Immature natural killer cell (primary cell): ENCODE measurements around the gene PTGR3. TPM values are rescaled to one million over a fixed set of nuclear protein-coding genes. Genes with fewer than 3 reads are reported as not detected.
A peak's percentile ranks its signal among the peaks of the same experiment; 100 is the strongest.

ENCODE experiments used
- DNase-seq, 3 donors: peaks; one replicate each; pipeline ENCODE4 v3.0.0; 2022; ENCODE audit warnings: mixed read lengths in 1 of 3
- H3K27ac Mint-ChIP-seq, 6 donors: one replicate each; pipeline ENCODE4 v1.8.0; 2020; ENCODE audit warnings: mixed read lengths in 6 of 6, mild to moderate bottlenecking in 5 of 6, inconsistent platforms in 4 of 6, moderate library complexity in 3 of 6
- H3K27me3 Mint-ChIP-seq, 3 donors: one replicate each; pipeline ENCODE4 v1.8.0; 2020 to 2021; ENCODE audit warnings: low read depth in 3 of 3, mild to moderate bottlenecking in 3 of 3, mixed read lengths in 3 of 3, moderate library complexity in 3 of 3, inconsistent platforms in 1 of 3
- H3K36me3 Mint-ChIP-seq, 3 donors: one replicate each; pipeline ENCODE4 v1.8.0; 2020; ENCODE audit warnings: mixed read lengths in 3 of 3, inconsistent platforms in 2 of 3, mild to moderate bottlenecking in 2 of 3
- H3K4me1 Mint-ChIP-seq, 2 donors: one replicate each; pipeline ENCODE4 v1.8.0; 2020; ENCODE audit warnings: inconsistent platforms in 2 of 2, mild to moderate bottlenecking in 2 of 2, mixed read lengths in 2 of 2, moderate library complexity in 1 of 2
- H3K4me3 Mint-ChIP-seq, 5 donors: one replicate each; pipeline ENCODE4 v1.8.0; 2020; ENCODE audit warnings: mild to moderate bottlenecking in 5 of 5, mixed read lengths in 5 of 5, inconsistent platforms in 3 of 5, moderate library complexity in 3 of 5
- H3K9me3 Mint-ChIP-seq, 6 donors: one replicate each; pipeline ENCODE4 v1.8.0; 2020; ENCODE audit warnings: mild to moderate bottlenecking in 6 of 6, mixed read lengths in 6 of 6, inconsistent platforms in 4 of 6, moderate library complexity in 3 of 6
- polyA plus RNA-seq, 3 donors: library from polyadenylated mRNA; unstranded; fragments of 300-500 nt; fragmentation: Illumina TruSeq; gene quantifications; one replicate each; pipeline ENCODE4 v1.2.3, GENCODE V29; 2021

Gene PTGR3
- polyA plus RNA-seq, 3 donors from 2014 or later, result 18.4 to 32.9 (median 26.1) TPM

GRCh38 chr18:75209951-75210258, 966 bp upstream of the PTGR3 start:
- Mint-ChIP-seq H3K9me3 (no peaks in the 10 kb centered on the region), H3K4me1 (peaks cover 64 to 77% of the 10 kb centered on the region in 2 donors), H3K27ac (peak overlapping the region; percentile 91 to 99 (median 96)), H3K4me3 (peak overlapping the region; percentile 92 to 99 (median 98)), H3K27me3 (peaks cover 14 to 28% (median 23%) of the 10 kb centered on the region in 3 donors), H3K36me3 (no peaks in the 10 kb centered on the region)
- DNase-seq, result no peak

- Mint-ChIP-seq H3K27ac (peak overlapping the region in 1 of 6 donors; percentile 96), H3K27me3 (peaks cover 14 to 28% (median 23%) of the 10 kb centered on the region in 3 donors), H3K4me3 (peak overlapping the region in 4 of 5 donors; percentile 70 to 98 (median 93)), H3K36me3 (no peaks in the 10 kb centered on the region), H3K9me3 (no peaks in the 10 kb centered on the region), H3K4me1 (peaks cover 56 to 66% of the 10 kb centered on the region in 2 donors)
- DNase-seq, result no peak
Measured at GRCh38 chr18:75208836-75209128, 157 bp downstream of the PTGR3 start.

GRCh38 chr18:75208155-75208835, 644 bp downstream of the PTGR3 start:
- Mint-ChIP-seq H3K4me1 (peaks cover 56 to 65% of the 10 kb centered on the region in 2 donors), H3K9me3 (no peaks in the 10 kb centered on the region), H3K27me3 (peaks cover 14 to 29% (median 23%) of the 10 kb centered on the region in 3 donors), H3K27ac (peak overlapping the region; percentile 87 to 97 (median 92)), H3K36me3 (no peaks in the 10 kb centered on the region), H3K4me3 (peak overlapping the region; percentile 89 to 98 (median 96))
- DNase-seq, result peak; percentile 22 to 40 (median 29)

DNA sequence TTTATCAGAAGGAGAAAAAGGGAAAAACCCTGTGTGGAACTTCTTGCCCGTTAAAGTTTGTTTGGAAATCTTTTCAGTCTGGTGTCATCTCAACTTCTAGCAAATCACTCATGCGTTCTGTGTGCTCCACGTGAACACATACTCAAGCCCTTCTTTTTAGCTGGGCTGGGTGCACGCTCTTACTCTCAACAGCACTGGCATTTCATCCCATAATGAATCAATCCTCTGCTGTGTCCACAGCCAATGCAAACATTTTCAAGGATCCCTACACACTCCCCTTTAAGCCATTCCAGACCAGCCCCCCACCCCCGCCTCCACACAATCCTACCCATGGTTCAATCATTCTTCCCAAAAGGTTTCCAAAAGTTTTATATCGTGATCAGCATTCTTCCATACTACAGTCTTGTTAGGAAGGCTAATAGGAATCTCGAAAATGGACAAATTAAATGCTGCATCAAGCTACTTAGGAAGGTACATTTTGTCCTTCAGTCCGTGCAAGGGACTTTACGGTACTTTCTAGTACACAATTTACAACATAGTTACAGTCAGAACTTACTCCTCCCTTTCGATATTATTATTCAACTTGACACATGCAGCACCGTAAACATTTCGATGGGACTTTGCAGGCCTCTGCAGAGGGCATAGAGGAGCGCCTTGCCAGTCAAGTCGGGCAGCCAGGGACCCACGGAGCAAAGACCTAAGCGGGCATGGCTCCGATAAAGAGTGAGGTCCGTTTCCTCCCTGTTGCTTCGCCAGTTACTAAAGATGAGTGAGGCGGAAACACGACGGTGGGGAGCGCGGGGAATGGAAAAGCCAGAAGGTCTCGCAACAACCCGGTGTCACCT, 1.4 kb downstream of the PTGR3 start:
- DNase-seq, result peak in 2 of 3 donors; percentile 16 to 34
- Mint-ChIP-seq H3K9me3 (no peaks in the 10 kb centered on the region), H3K4me1 (peaks cover 48 to 65% of the 10 kb centered on the region in 2 donors), H3K4me3 (peak overlapping the region; percentile 89 to 98 (median 96)), H3K27me3 (peaks cover 14 to 26% (median 20%) of the 10 kb centered on the region in 3 donors), H3K27ac (peak overlapping the region; percentile 87 to 97 (median 92)), H3K36me3 (peaks cover 0 to 4% (median 0%) of the 10 kb centered on the region in 3 donors)

DNA sequence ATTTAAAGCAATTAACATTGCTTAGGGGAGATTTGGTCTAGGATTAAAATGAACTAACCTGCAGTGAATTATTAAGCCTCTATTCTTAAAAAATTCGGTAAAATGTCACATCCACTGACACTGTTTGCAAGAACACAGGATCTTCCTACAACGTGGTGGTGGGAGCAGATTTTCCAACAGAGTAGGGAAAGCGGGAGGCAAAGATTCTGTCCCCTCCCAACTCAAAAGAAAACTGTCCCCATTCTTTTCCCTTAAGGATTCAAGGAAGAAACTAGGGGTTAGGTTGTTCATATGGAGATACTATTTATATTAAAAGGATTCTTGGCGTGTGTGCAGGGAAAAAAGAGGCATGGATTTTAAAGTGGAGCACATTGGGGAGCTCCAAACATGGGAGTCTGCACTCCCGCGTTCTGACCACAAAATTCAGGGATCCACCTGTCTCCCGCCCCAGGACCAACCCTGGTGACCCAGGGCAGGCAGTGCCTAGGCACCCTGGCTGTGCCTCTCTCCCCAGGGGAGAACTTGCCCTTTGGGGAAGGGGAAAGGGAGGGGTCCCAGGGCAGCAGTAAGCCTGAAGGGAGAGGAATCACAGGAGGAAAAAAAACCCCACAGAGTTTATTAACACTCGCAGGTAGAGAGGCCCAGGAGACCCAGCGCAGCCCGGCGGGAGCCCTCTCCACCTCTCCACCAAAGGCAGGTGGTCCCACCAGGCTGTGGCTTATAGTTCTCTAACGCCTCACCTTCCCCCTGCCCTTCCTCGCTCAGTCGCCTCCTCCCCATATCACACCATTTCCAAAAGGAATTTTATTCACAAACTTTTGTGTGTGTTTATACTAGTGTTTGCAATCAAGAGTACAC, 2.3 kb downstream of the PTGR3 start:
- DNase-seq, result no peak
- Mint-ChIP-seq H3K4me1 (peaks cover 44 to 66% of the 10 kb centered on the region in 2 donors), H3K36me3 (peaks cover 0 to 4% (median under 1%) of the 10 kb centered on the region in 3 donors), H3K27me3 (peaks cover 14 to 25% (median 19%) of the 10 kb centered on the region in 3 donors), H3K9me3 (no peaks in the 10 kb centered on the region), H3K4me3 (peak overlapping the region; percentile 89 to 98 (median 96)), H3K27ac (peak overlapping the region in 3 of 6 donors; percentile 46 to 97 (median 93))

DNA sequence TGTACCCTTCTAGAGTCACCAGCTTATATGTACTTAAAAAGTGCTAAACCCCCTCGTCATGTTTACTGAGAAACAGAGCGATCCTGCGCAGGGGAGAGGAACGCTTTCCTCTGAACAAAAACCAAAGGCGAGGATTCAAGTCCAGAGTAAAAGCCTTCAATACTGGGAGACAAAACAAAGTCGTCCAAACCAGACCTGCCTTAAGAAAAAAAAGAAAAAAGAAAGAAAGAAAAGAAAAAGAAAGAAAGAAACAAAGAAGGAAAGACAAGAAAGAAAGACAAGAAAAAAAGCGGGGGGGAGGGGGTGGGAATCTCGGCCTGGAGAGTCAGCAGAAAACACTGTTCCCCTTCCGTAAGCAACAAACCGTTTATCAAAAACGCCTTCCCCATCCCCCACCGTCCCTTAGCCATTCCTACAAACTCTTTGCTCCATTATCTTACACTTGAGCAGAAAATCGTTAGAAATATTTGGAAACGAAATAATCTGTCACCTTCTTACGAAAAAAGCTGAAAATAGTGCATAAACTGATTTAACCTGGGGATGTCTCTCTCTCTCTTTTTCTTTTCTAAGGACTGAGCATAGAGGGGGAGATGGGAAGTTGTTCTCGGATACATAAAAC, 3.3 kb downstream of the PTGR3 start:
- no peak for DNase-seq
- Mint-ChIP-seq H3K4me1 (peaks cover 38 to 71% of the 10 kb centered on the region in 2 donors), H3K27ac (peak overlapping the region in 2 of 6 donors; percentile 53 to 63), H3K27me3 (peaks cover 7 to 19% (median 13%) of the 10 kb centered on the region in 3 donors), H3K9me3 (no peaks in the 10 kb centered on the region), H3K4me3 (peak overlapping the region in 4 of 5 donors; percentile 48 to 76 (median 60)), H3K36me3 (peaks cover 3 to 14% (median 10%) of the 10 kb centered on the region in 3 donors)

DNA sequence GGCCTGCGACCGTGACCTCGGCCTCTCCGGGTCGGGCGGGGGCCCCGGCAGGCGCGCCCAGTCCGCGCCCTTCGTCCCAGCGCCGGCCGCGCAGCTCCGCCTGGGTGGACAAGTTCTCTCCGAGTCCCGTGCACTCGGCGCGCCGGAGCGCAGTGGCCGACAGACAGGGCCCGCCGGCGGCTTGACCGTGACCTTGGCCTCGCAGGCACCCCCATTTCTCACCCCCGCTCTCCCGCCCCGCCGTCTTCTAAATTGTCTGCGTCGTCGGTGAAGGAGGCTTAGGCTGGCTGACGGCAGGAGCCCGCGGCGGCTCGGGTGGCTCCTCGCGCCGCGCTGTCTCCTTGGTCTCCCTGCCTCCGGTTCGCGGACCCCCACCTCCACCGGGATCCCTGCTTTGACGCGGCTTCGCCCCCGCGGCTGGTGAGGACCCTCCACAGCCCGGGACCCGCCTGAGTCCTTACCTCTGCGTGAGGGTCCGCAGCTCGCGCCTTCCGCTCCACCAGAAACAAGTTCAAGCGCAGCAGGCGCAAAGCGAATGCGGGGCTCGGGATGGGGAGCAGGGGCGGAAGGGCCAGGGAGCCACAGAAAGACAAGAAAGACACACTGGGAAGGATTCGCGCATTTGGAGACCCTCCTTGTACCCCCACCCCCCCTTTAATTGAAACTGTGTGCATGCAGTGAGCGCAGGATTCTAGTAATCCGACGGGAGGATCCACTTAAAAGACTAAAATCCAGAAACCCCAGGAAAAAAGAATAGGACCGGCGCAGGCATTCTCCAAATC, 4.0 kb downstream of the PTGR3 start:
- Mint-ChIP-seq H3K27ac (no peak overlapping the region), H3K4me1 (peaks cover 33 to 68% of the 10 kb centered on the region in 2 donors), H3K36me3 (peaks cover 3 to 14% (median 11%) of the 10 kb centered on the region in 3 donors), H3K27me3 (peaks cover 7 to 14% (median 9%) of the 10 kb centered on the region in 3 donors), H3K4me3 (peak overlapping the region in 4 of 5 donors; percentile 48 to 76 (median 60)), H3K9me3 (no peaks in the 10 kb centered on the region)
- no peak for DNase-seq

- H3K36me3 Mint-ChIP-seq, result peaks cover 3 to 14% (median 11%) of the 10 kb centered on the region in 3 donors
- H3K4me3 Mint-ChIP-seq, result peak overlapping the region in 2 of 5 donors; percentile 7 to 57
- H3K4me1 Mint-ChIP-seq, result peaks cover 31 to 70% of the 10 kb centered on the region in 2 donors
- DNase-seq, result peak in 1 of 3 donors; percentile 20
- H3K9me3 Mint-ChIP-seq, result no peaks in the 10 kb centered on the region
- peaks cover 6 to 11% (median 7%) of the 10 kb centered on the region in 3 donors for H3K27me3 Mint-ChIP-seq
- H3K27ac Mint-ChIP-seq, result no peak overlapping the region
Measured at GRCh38 chr18:75204269-75204731, 4.6 kb downstream of the PTGR3 start.

DNA sequence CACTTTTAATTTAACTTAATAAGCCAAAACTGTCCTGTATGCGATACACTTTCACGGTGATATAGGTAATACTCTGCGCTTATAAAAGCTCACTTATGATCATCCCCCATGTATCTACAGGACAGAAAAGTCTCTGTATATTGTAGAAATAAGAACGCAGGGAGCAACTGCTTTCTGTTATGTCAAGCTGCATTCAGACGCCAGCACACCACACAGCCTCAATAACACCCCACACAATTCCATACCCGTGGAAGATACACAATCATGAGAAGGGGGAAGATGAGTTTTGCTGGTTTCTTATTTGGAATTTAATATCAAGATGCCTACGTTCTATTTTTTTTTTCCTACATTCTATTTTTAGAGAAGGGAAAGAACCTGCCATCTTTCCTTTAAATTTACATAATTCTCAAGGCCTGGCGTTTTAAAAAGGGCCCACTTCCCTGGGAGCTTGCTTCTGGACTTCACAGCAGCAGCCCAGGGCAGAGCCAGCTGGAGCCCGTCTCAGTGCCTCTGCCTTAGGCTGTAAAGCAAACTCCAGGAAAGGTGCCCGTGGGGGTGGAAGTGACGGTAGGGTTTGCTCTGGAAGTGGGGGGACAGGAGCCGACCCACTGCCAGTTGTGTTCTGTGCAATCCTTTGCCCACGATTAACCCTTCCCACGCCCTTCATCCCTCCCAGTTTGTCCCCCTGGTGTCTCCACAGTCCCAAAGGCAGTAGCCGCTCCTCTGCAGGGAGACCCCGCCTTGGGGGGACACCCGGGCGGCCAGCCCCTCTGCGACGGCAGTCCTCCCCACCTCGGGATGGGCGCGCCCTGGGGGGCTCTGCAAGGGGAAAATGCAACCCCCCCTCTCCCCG, 5.3 kb downstream of the PTGR3 start:
- peak overlapping the region in 2 of 5 donors; percentile 5 to 53 for H3K4me3 Mint-ChIP-seq
- no peak for DNase-seq
- peaks cover 3 to 14% (median 11%) of the 10 kb centered on the region in 3 donors for H3K36me3 Mint-ChIP-seq
- H3K27ac Mint-ChIP-seq, result no peak overlapping the region
- H3K27me3 Mint-ChIP-seq, result peaks cover 6 to 9% (median 6%) of the 10 kb centered on the region in 3 donors
- H3K9me3 Mint-ChIP-seq, result no peaks in the 10 kb centered on the region
- H3K4me1 Mint-ChIP-seq, result peaks cover 31 to 74% of the 10 kb centered on the region in 2 donors

GRCh38 chr18:75202696-75203365, 6.1 kb downstream of the PTGR3 start:
- H3K36me3 Mint-ChIP-seq, result peaks cover 3 to 14% (median 11%) of the 10 kb centered on the region in 3 donors
- H3K4me1 Mint-ChIP-seq, result peaks cover 30 to 78% of the 10 kb centered on the region in 2 donors
- H3K27ac Mint-ChIP-seq, result peak overlapping the region in 1 of 6 donors; percentile 12
- peak overlapping the region in 1 of 5 donors; percentile 52 for H3K4me3 Mint-ChIP-seq
- H3K9me3 Mint-ChIP-seq, result no peaks in the 10 kb centered on the region
- H3K27me3 Mint-ChIP-seq, result peaks cover 2 to 5% (median 3%) of the 10 kb centered on the region in 3 donors
- DNase-seq, result no peak
